LNCaP clone FGC (cell line): Measurements from ENCODE around the gene LMO7.

Experiments used
- DNase-seq: peaks from one replicate; pipeline ENCODE4 v3.0.0-alpha.2; 2011; ENCODE audit warnings: low read depth
- H3K4me3 ChIP-seq: 2 replicates; pipeline ENCODE4 v1.5.1; 2011; ENCODE audit warnings: mild to moderate bottlenecking, low read depth, low read length, control low read depth
- TF ChIP-seq, protein P1 (sequence below): IDR thresholded peaks from 2 replicates; pipeline ENCODE4 v1.5.1; 2012; ENCODE audit warnings: mild to moderate bottlenecking; ENCODE audit not compliant: control insufficient read depth, insufficient read depth; ENCODE audit errors: extremely low read depth

Gene LMO7

DNA sequence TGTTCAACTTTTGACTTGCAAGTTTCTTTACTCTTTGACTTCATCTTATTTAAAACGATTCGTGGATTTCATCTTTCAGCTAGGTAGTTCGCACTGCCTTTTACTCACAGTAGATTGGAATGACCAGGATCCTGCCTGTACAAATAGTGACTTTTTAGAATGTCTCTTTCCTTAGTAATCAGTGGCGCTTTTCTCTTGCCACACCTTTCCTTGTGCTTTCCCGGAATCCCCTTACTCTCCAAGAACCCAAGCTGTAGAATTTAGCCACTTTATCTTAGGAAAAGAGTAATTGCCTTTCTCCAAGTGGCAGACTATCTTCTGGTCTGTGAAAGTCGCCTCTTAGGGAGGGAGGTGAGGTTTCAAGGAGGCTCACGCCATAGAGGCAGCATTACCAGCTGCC is 123.4 kb downstream of the LMO7 start:
- DNase-seq = no peak
- TF ChIP-seq, protein P1, sequence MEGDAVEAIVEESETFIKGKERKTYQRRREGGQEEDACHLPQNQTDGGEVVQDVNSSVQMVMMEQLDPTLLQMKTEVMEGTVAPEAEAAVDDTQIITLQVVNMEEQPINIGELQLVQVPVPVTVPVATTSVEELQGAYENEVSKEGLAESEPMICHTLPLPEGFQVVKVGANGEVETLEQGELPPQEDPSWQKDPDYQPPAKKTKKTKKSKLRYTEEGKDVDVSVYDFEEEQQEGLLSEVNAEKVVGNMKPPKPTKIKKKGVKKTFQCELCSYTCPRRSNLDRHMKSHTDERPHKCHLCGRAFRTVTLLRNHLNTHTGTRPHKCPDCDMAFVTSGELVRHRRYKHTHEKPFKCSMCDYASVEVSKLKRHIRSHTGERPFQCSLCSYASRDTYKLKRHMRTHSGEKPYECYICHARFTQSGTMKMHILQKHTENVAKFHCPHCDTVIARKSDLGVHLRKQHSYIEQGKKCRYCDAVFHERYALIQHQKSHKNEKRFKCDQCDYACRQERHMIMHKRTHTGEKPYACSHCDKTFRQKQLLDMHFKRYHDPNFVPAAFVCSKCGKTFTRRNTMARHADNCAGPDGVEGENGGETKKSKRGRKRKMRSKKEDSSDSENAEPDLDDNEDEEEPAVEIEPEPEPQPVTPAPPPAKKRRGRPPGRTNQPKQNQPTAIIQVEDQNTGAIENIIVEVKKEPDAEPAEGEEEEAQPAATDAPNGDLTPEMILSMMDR = no peak
- H3K4me3 ChIP-seq = no peak overlapping the region

DNA sequence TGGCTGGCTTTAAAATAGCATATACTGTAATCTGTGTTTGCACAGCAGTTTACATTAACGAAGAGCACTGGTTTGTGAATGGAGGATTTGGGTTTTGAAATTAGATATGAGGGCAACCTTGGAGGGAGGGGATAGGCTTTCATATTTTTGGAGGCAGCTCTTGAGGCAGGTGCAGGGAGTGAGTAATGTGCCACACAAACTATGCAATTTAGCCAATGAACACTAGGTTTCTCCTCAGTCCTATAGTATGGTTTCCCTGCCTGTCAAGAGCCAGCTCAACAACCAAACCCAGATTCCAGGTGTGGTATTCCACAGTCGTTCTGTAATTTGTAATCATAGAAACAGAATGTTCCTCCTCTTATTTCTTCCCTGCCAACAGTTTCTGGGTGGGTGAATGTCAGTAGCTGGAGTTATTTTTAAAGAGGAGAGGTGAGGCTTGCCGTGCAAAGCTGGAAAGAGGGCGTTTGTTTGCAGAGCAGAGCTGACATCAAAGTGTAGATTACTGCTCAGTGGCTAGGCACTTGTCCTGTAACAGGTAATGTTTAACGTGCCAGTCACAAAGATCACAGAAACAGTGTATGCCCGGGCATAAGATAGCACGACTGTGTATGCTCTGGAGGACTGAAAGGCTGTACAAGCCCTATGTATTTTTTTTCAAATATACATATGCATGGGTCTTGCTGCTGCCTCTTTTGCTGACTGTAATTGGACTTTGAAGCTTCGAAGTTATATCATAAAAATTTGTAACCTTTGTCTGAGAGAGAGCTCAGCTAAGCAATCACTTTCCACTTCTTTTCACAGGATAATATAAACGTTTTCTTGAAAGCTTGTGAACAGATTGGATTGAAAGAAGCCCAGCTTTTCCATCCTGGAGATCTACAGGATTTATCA is 124.2 kb downstream of the LMO7 start:
- peak; percentile 41 for DNase-seq
- peak overlapping the region; percentile 39 for H3K4me3 ChIP-seq

DNA sequence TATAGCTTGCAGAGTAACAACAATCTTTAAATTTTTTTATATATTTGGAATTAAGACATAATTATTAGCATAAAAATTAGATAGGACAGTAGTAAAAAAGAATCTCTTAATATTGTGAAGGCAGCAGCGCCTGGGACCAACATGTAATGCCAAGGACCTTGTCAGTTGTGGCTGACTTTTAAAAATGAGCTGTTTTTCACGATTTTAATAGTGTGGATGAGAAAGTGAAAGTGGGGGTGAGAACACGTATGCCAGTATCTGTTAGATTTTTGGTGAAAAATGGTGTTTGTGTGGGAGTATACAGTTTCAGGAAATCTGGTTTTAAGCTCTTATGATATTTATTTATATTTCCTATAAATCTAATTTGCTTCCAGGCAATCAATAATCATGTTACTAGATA is 125.2 kb downstream of the LMO7 start:
- TF ChIP-seq, protein P1 = no peak
- DNase-seq = no peak
- H3K4me3 ChIP-seq = peak overlapping the region; percentile 39

More for the DNA sequence above, 124.2 kb downstream of the LMO7 start:
- TF ChIP-seq, protein P1 = no peak

DNA sequence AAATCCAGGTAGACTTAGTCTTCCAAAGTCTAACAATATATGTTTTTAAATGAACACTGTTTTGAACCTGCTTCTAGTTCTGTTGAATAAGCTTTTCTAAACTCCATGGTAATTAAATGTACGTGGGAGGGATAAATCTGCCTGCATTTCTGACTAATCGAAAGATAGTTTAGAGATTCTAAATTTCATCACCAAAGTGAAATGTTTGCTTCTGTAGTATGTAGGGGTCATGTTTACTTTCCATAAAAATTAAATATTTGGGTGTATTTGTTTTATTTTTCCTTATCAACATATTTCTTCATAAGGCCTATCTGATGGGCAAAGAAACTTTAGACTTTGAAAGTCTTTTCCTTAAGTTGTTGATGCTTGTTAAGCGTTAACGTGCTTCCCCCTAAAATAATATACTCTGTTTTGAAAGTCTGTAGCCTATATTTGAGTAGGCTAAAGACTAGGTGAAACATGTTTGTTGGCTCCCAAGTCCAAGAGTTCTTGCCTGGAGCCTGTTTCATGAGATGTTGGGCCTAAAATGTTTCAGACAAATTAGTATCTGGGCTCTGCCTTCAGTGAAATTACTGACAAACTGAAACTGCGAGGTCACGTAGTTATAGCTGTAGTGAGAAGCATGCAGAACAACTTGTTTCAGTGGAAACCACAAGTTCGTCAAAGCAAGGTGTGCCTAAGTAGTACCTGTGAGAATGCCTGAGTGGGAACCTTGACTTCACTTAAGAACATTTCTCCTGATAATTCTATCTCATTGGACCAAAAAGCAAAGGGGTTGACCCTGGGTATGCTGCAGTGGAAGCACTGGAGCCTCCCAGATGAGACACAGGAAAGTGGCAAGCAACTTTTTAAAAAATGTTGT is 126.2 kb downstream of the LMO7 start:
- peak overlapping the region; percentile 8; the same call in 1 of the 2 replicates for H3K4me3 ChIP-seq
- no peak for DNase-seq
- TF ChIP-seq, protein P1 = no peak

DNA sequence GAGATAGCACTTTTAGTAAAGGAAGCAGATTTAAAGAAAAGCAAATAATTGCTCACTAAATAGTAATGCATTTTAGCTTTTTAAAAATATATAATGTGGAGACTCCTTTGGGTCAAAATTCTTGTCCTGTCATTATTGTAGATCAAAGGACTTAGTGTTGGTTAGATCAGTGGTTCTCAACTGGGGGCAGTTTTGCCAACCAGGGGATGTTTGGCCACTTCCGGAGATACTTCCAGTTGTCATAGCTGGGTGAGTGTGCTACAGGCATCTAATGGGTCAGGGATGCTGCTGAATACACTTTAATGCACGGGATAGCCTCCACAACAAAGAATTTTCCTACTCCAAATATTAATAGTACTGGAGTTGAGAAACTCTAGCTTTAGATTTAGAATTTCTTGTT is 126.8 kb downstream of the LMO7 start:
- no peak overlapping the region for H3K4me3 ChIP-seq
- no peak for DNase-seq

DNA sequence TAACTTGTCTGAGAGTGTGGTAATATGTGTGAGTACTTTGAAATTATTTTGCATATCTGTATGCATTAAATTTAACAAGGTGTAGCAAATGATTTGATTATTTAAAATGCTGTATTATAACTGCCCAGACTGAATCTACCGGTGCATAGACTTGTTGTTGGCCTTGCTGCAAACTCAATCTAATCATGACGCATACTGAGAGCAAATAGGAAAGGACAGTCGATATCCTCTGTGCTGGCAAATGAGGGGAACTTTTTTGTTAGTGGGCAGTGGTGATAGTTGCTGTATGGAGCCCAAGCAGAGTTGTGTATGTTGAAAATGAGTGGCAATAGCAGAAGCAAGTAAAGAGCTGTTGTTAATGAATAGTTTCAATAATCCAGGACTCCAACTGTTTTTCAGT is 127.4 kb downstream of the LMO7 start:
- TF ChIP-seq, protein P1 = no peak
- no peak overlapping the region for H3K4me3 ChIP-seq
- DNase-seq = peak; percentile 21

More for the DNA sequence above, 126.8 kb downstream of the LMO7 start:
- TF ChIP-seq, protein P1 = no peak
